Activated T-cell treated with anti-CD3 and anti-CD28 coated beads for 48 hours (primary cell): Measurements from ENCODE around the gene A2M.

Experiments
- DNase-seq: peaks from one replicate; pipeline ENCODE4 v3.0.0-alpha.2; 2020; ENCODE audit warnings: low read depth

Gene A2M

GRCh38 chr12:9099552-9100190 is 16.0 kb downstream of the A2M start:
- no peak for DNase-seq

- no peak for DNase-seq
These were observed 17.2 kb downstream of the A2M start for GRCh38 chr12:9098463-9099026.

- DNase-seq: no peak
These were observed 17.6 kb downstream of the A2M start for GRCh38 chr12:9098115-9098452.

- DNase-seq: no peak
These were observed 19.0 kb downstream of the A2M start for GRCh38 chr12:9096563-9097176.

GRCh38 chr12:9095322-9095721 is 20.4 kb downstream of the A2M start:
- no peak for DNase-seq

GRCh38 chr12:9094512-9095206 is 21.1 kb downstream of the A2M start:
- DNase-seq: no peak

- DNase-seq: no peak
These were observed 23.7 kb downstream of the A2M start for GRCh38 chr12:9091891-9092598.

GRCh38 chr12:9090220-9090619 is 25.5 kb downstream of the A2M start:
- DNase-seq: no peak

- DNase-seq: no peak
These were observed 28.5 kb downstream of the A2M start for GRCh38 chr12:9087087-9087835.

GRCh38 chr12:9086087-9086486 is 29.6 kb downstream of the A2M start:
- DNase-seq: no peak

GRCh38 chr12:9084417-9084816 is 31.3 kb downstream of the A2M start:
- DNase-seq: no peak

- no peak for DNase-seq
These were observed 31.9 kb downstream of the A2M start for GRCh38 chr12:9083793-9084192.

GRCh38 chr12:9081667-9082427 is 33.9 kb downstream of the A2M start:
- no peak for DNase-seq

GRCh38 chr12:9079883-9080675 is 35.6 kb downstream of the A2M start:
- DNase-seq: no peak

- DNase-seq: no peak
These were observed 36.6 kb downstream of the A2M start for GRCh38 chr12:9079082-9079481.

GRCh38 chr12:9077152-9078031 is 38.3 kb downstream of the A2M start:
- DNase-seq: no peak

- no peak for DNase-seq
These were observed 39.0 kb downstream of the A2M start for GRCh38 chr12:9076733-9077132.

- DNase-seq: no peak
These were observed 40.6 kb downstream of the A2M start for GRCh38 chr12:9075138-9075535.

GRCh38 chr12:9074484-9075137 is 41.1 kb downstream of the A2M start:
- no peak for DNase-seq
